Caco-2 (cell line): Measurements from ENCODE around the gene SYMPK. TPM values are rescaled to one million over a fixed set of nuclear protein-coding genes. Genes with fewer than 3 reads are reported as not detected.

ENCODE experiments used
- BruUV-seq: library from RNA; stranded (reverse); fragments of 400-500 nt; replicated peaks from 2 replicates; lab custom pipeline; 2021; lab: Mats Ljungman, UMichigan
- CTCF ChIA-PET: fragments of 300-600 bp; sonication (Branson Sonifier 250); formaldehyde crosslinking; loops from one replicate; lab custom pipeline; 2022; ENCODE audit warnings: antibody characterized with exemption; lab: Charles Lee
- POLR2A ChIA-PET: fragments of 300-600 bp; sonication (Branson Sonifier 250); formaldehyde crosslinking; loops from one replicate; lab custom pipeline; 2022; ENCODE audit warnings: antibody characterized with exemption; lab: Charles Lee
- DNase-seq, 2 experiments: peaks; one replicate each; pipeline versions ENCODE4 v3.0.0 to v3.0.0-alpha.2; 2020 to 2022
- H3K27me3 ChIP-seq: replicated peaks from 2 replicates; pipeline ENCODE4 v1.6.0; 2011; ENCODE audit warnings: low read length; ENCODE audit not compliant: control insufficient read depth, insufficient read depth
- H3K36me3 ChIP-seq: 2 replicates; pipeline ENCODE4 v1.5.1; 2011; ENCODE audit warnings: low read length; ENCODE audit not compliant: control insufficient read depth, insufficient read depth
- H3K4me1 ChIP-seq: fragments of 250-450 bp; sonication (Bioruptor Pico); 2 replicates; pipeline ENCODE4 v1.5.1; 2020; ENCODE audit warnings: mild to moderate bottlenecking
- H3K4me3 ChIP-seq: 2 replicates; pipeline ENCODE4 v1.5.1; 2011; ENCODE audit warnings: low read depth, mild to moderate bottlenecking, control low read depth, low read length
- H3K9me3 ChIP-seq: fragments of 250-450 bp; sonication (Bioruptor Pico); 2 replicates; pipeline ENCODE4 v1.5.1; 2020; ENCODE audit warnings: mild to moderate bottlenecking, moderate library complexity
- H3K27ac Mint-ChIP-seq: one replicate; pipeline ENCODE4 v1.8.0; 2022; ENCODE audit warnings: mixed read lengths; ENCODE audit not compliant: unreplicated experiment
- H3K27me3 Mint-ChIP-seq: one replicate; pipeline ENCODE4 v1.8.0; 2022; ENCODE audit warnings: mixed read lengths; ENCODE audit not compliant: insufficient read depth, unreplicated experiment
- H3K36me3 Mint-ChIP-seq: one replicate; pipeline ENCODE4 v1.8.0; 2022; ENCODE audit warnings: mild to moderate bottlenecking, mixed read lengths; ENCODE audit not compliant: insufficient read depth, unreplicated experiment
- H3K4me1 Mint-ChIP-seq: one replicate; pipeline ENCODE4 v1.8.0; 2022; ENCODE audit warnings: low read depth, mixed read lengths; ENCODE audit not compliant: unreplicated experiment
- H3K4me3 Mint-ChIP-seq: one replicate; pipeline ENCODE4 v1.8.0; 2022; ENCODE audit warnings: mild to moderate bottlenecking, moderate library complexity, mixed read lengths; ENCODE audit not compliant: unreplicated experiment
- H3K9me3 Mint-ChIP-seq: one replicate; pipeline ENCODE4 v1.8.0; 2022; ENCODE audit warnings: mixed read lengths; ENCODE audit not compliant: unreplicated experiment
- CTCF ChIP-seq, 2 experiments: fragments of 200-600 bp in 1 of 2; IDR thresholded peaks; 1 replicate in 1 of 2; 2 replicates in 1 of 2; pipeline versions ENCODE4 v1.5.1 to v1.8.0; 2011 to 2022; ENCODE audit warnings: antibody characterized with exemption in 1 of 2, control low read depth in 1 of 2, inconsistent platforms in 1 of 2, low read depth in 1 of 2, low read length in 1 of 2, mild to moderate bottlenecking in 1 of 2, moderate library complexity in 1 of 2; ENCODE audit not compliant: insufficient read depth in 1 of 2, severe bottlenecking in 1 of 2, unreplicated experiment in 1 of 2
- intact Hi-C: fragments of 100-400 bp; cut with micrococcal nuclease; formaldehyde crosslinking; loops from one replicate; pipeline ENCODE4 v1.10.0; 2022; ENCODE audit not compliant: unreplicated experiment
- total RNA-seq: library from RNA; stranded (reverse); gene quantifications from 2 replicates; pipeline ENCODE4 v1.2.3, GENCODE V29; 2022

Gene SYMPK
- total RNA-seq, 1 experiment from 2014 or later = 81.8 TPM

GRCh38 chr19:45900738-45901431, 37.9 kb upstream of the SYMPK start:
- Mint-ChIP-seq H3K27ac (no peak overlapping the region), H3K9me3 (no peaks in the 10 kb centered on the region), H3K4me1 (no peaks in the 10 kb centered on the region), H3K4me3 (peak overlapping the region; percentile 80), H3K27me3 (no peaks in the 10 kb centered on the region), H3K36me3 (peaks cover 46% of the 10 kb centered on the region)
- intact Hi-C loops = no loop called here
- Histone ChIP-seq H3K4me1 (peaks cover 5% of the 10 kb centered on the region), H3K27me3 (no peaks in the 10 kb centered on the region), H3K4me3 (peak overlapping the region; percentile 92), H3K36me3 (peaks cover 3% of the 10 kb centered on the region; the same call in 1 of the 2 replicates), H3K9me3 (no peaks in the 10 kb centered on the region)
- DNase-seq = no peak
- TF ChIP-seq CTCF (IDR thresholded peaks at IDR 0.05; ENCODE audit: insufficient read depth in 1 of 2, low read depth in 1 of 2, low read length in 1 of 2, severe bottlenecking in 1 of 2, unreplicated experiment in 1 of 2) = no peak
- CTCF ChIA-PET = interaction anchor here (0.5 to 3.4 kb wide), 4 partner anchors 13 to 84 kb away, joined by 3 to 18 read pairs (median 6); partner anchors contain the start of gene SYMPK
- no TSS peak for BruUV-seq
- POLR2A ChIA-PET = interaction anchor here (2.9 kb wide), 1 partner anchor 37 kb away, joined by 19 read pairs; the partner anchor contains the start of gene FOXA3

- Histone ChIP-seq H3K4me3 (no peak overlapping the region), H3K27me3 (no peaks in the 10 kb centered on the region), H3K4me1 (peaks cover 5% of the 10 kb centered on the region), H3K36me3 (peaks cover 3% of the 10 kb centered on the region; the same call in 1 of the 2 replicates), H3K9me3 (no peaks in the 10 kb centered on the region)
- no peak for TF ChIP-seq CTCF (IDR thresholded peaks at IDR 0.05; ENCODE audit: insufficient read depth in 1 of 2, low read depth in 1 of 2, low read length in 1 of 2, severe bottlenecking in 1 of 2, unreplicated experiment in 1 of 2)
- Mint-ChIP-seq H3K4me3 (no peak overlapping the region), H3K27ac (no peak overlapping the region), H3K9me3 (no peaks in the 10 kb centered on the region), H3K27me3 (no peaks in the 10 kb centered on the region), H3K4me1 (peaks cover 7% of the 10 kb centered on the region), H3K36me3 (peaks cover 53% of the 10 kb centered on the region)
- DNase-seq = no peak
- TSS peak; percentile 45 for BruUV-seq
- ChIA-PET POLR2A (no interaction called here), CTCF (no interaction called here)
- intact Hi-C loops = no loop called here
Measured at GRCh38 chr19:45899919-45900589, 37.1 kb upstream of the SYMPK start.

GRCh38 chr19:45899253-45899652, 36.3 kb upstream of the SYMPK start:
- Mint-ChIP-seq H3K36me3 (peaks cover 57% of the 10 kb centered on the region), H3K9me3 (no peaks in the 10 kb centered on the region), H3K27me3 (no peaks in the 10 kb centered on the region), H3K4me1 (peaks cover 7% of the 10 kb centered on the region), H3K4me3 (no peak overlapping the region), H3K27ac (no peak overlapping the region)
- H3K36me3 ChIP-seq = peaks cover 3% of the 10 kb centered on the region; the same call in 1 of the 2 replicates
- DNase-seq = no peak
- peaks cover 5% of the 10 kb centered on the region for H3K4me1 ChIP-seq
- intact Hi-C loops = no loop called here
- H3K9me3 ChIP-seq = no peaks in the 10 kb centered on the region
- no peak for TF ChIP-seq CTCF (IDR thresholded peaks at IDR 0.05; ENCODE audit: insufficient read depth in 1 of 2, low read depth in 1 of 2, low read length in 1 of 2, severe bottlenecking in 1 of 2, unreplicated experiment in 1 of 2)
- ChIA-PET POLR2A (no interaction called here), CTCF (no interaction called here)
- H3K27me3 ChIP-seq = no peaks in the 10 kb centered on the region
- BruUV-seq = no TSS peak
- H3K4me3 ChIP-seq = no peak overlapping the region
